Measurements from ENCODE around the gene COTL1.
A peak's percentile ranks its signal among the peaks of the same experiment; 100 is the strongest.
"Not testable (repeated sequence)": the region's sequence is repeated elsewhere in the genome, so short reads cannot be mapped to it uniquely, and the experiment has no call there.

COTL1 gene

GRCh38 chr16:84532291-84532724 is 85.6 kb downstream of the COTL1 start:
- TF ChIP-seq CTCF (conservative IDR thresholded peaks at IDR 0.05) = no peak
- no peak overlapping the region for H3K27ac ChIP-seq

GRCh38 chr16:84531671-84532111 is 86.2 kb downstream of the COTL1 start:
- H3K27ac ChIP-seq = no peak overlapping the region
- TF ChIP-seq CTCF (conservative IDR thresholded peaks at IDR 0.05) = no peak

- H3K27ac ChIP-seq = no peak overlapping the region
- TF ChIP-seq CTCF (conservative IDR thresholded peaks at IDR 0.05) = no peak
Observed at GRCh38 chr16:84530590-84530989, 87.3 kb downstream of the COTL1 start.

GRCh38 chr16:84529607-84530006 is 88.3 kb downstream of the COTL1 start:
- no peak overlapping the region for H3K27ac ChIP-seq
- TF ChIP-seq CTCF (conservative IDR thresholded peaks at IDR 0.05) = no peak

GRCh38 chr16:84528322-84528721 is 89.6 kb downstream of the COTL1 start:
- H3K27ac ChIP-seq = no peak overlapping the region
- no peak for TF ChIP-seq CTCF (conservative IDR thresholded peaks at IDR 0.05)

DNA sequence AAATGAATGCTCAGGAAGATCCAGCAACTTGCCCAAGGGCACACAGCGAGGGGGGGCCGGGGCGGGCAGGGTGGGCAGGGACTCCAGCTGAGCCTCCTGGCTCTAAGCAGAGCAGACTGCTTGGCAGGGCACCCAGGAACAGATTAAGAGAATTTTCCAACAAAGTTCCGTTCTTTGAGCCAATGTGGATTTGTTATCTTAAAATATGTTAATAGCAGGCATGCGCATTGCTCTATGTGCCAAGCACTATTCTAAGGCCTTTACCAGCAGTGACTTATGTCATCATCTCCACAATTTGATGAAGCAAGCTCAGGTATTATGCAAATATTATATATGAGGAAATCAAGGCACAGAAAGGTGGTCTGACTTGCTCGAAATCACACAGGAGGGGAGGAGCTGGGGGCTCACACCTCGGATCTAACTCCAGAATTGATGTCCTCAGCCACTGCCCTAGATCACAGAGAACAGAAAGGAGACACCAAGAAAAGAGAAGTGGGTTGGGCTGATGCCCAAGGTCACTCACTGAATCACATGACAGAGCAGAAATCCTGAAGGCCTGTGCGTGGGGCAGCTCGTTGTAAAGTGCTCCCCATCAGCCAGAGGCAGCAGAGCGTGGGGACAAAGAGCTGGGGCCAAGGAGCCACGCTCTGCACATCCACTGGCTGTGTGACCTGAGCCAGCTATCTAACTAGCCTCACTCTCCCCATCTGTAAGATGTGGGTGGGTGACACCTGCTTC is 90.2 kb downstream of the COTL1 start:
- peak overlapping the region; percentile 26; the same call in 1 of the 2 replicates for H3K27ac ChIP-seq
- TF ChIP-seq CTCF (conservative IDR thresholded peaks at IDR 0.05) = no peak

DNA sequence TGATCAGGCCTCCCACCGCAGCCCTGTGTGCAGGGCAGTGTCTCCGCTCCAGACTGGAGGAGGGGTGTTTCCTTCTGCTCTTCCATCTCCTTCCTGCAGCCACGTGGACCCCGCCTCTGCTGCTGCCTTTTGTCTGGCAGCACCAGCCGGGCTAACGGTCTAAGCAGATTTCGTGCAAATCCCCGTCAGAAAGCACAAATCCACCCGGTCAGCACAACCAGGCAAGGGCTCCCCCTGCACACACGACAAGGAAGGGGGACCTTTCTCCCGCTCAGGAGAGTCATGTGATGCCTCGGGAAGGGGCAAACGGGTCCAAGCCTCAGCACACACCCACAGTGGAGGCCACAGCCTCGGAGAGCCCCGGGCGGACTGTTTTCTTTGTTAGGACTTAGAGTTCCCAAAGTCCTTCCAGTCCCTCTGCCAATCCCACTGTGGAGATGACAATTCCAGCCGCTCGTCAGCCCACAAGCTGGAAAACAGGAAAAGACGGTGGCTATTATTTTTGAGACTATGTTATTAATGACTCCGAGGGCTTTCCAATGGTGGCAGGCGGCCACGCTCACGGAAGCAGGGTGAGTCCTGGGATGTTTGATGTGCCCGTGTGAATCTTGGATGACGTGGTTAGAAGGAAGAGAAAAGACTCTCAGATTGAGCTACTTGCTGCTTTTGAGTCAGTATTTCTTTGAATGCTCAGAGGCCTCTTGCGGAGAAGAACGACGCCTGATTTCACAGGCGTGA is 90.9 kb downstream of the COTL1 start:
- TF ChIP-seq CTCF (conservative IDR thresholded peaks at IDR 0.05) = no peak
- H3K27ac ChIP-seq = peak overlapping the region; percentile 26; the same call in 1 of the 2 replicates

DNA sequence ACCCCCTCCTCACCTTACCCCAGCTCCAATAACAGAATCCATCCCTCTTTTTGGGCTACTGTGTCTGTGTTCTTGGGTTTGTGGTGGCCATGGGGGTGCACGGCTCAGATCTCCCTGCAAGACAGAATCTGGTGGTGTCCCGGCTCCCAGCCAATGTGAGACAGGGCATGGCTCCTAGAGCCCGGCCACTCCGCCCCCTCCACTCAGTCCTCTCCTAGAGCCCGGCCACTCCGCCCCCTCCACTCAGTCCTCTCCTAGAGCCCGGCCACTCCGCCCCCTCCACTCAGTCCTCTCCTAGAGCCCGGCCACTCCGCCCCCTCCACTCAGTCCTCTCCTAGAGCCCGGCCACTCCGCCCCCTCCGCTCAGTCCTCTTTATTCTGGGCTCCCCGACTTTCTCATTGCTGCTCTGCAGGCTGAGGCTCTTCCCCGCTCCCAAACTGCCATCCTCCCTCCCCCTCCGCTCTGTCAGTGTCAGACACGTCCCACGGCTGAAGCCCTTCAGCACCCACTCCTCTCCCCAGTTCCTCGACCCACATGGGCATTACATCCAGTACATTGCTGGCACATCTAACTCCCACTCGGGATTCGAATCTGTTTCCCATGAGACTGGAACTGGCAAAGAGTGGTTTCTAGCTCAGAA is 92.8 kb downstream of the COTL1 start:
- not testable (repeated sequence) for H3K27ac ChIP-seq

Data from VCaP (cell line).